CD14-positive monocyte (primary cell): ENCODE measurements around the gene ENOSF1. TPM values are rescaled to one million over a fixed set of nuclear protein-coding genes. Genes with fewer than 3 reads are reported as not detected.

Experiments used
- DNase-seq, 3 donors: peaks; one replicate each; pipeline ENCODE4 v3.0.0-alpha.2; 2011 to 2022
- H2AFZ ChIP-seq: 2 replicates; pipeline ENCODE4 v1.6.0; 2012; ENCODE audit warnings: mild to moderate bottlenecking, low read depth, low read length, inconsistent platforms; ENCODE audit not compliant: insufficient read depth, poor library complexity, severe bottlenecking
- H3K27ac ChIP-seq, 2 donors: 1 replicate in 1 of 2; 2 replicates in 1 of 2; pipeline ENCODE4 v1.5.1; 2012 to 2013; ENCODE audit warnings: low read length in 2 of 2, control low read depth in 1 of 2, inconsistent platforms in 1 of 2, low read depth in 1 of 2, mild to moderate bottlenecking in 1 of 2
- H3K27me3 ChIP-seq, 2 donors: one replicate each; pipeline versions ENCODE4 v1.6.0 to v1.6.1; 2011 to 2013; ENCODE audit warnings: low read length in 2 of 2; ENCODE audit not compliant: control insufficient read depth in 2 of 2, insufficient read depth in 2 of 2
- H3K36me3 ChIP-seq, 2 donors: replicated peaks in 1 of 2; 1 replicate in 1 of 2; 2 replicates in 1 of 2; pipeline versions ENCODE4 v1.5.1 to v1.6.1; 2012 to 2013; ENCODE audit warnings: low read length in 2 of 2, control low read depth in 1 of 2, inconsistent platforms in 1 of 2, mild to moderate bottlenecking in 1 of 2; ENCODE audit not compliant: insufficient read depth in 2 of 2, control insufficient read depth in 1 of 2
- H3K4me1 ChIP-seq, 2 donors: 1 replicate in 1 of 2; 2 replicates in 1 of 2; pipeline versions ENCODE4 v1.5.1 to v1.6.1; 2012 to 2013; ENCODE audit warnings: low read length in 2 of 2, control low read depth in 1 of 2, inconsistent platforms in 1 of 2, mild to moderate bottlenecking in 1 of 2, moderate library complexity in 1 of 2; ENCODE audit not compliant: insufficient read depth in 2 of 2, control insufficient read depth in 1 of 2
- H3K4me2 ChIP-seq: replicated peaks from 2 replicates; pipeline ENCODE3; 2012; ENCODE audit warnings: low read length, moderate library complexity, mild to moderate bottlenecking; ENCODE audit not compliant: poor library complexity, severe bottlenecking; ENCODE audit errors: extremely low read depth
- H3K4me3 ChIP-seq, 3 experiments: fragments of 200-600 bp in 1 of 3; sonication (generic) in 1 of 3; replicated peaks in 1 of 3; 1 replicate in 2 of 3; 2 replicates in 1 of 3; pipeline ENCODE4 v1.5.1; 2011 to 2013; ENCODE audit warnings: low read length in 3 of 3, mild to moderate bottlenecking in 3 of 3, control low read depth in 2 of 3, low read depth in 2 of 3, inconsistent platforms in 1 of 3, moderate library complexity in 1 of 3
- H3K79me2 ChIP-seq: 2 replicates; pipeline ENCODE4 v1.6.0; 2012; ENCODE audit warnings: mild to moderate bottlenecking, control low read depth, inconsistent platforms, low read length, moderate library complexity; ENCODE audit not compliant: insufficient read depth
- H3K9ac ChIP-seq: 2 replicates; pipeline ENCODE4 v1.6.0; 2017; ENCODE audit warnings: low read length, mild to moderate bottlenecking; ENCODE audit not compliant: insufficient read depth, poor library complexity, severe bottlenecking
- H3K9me3 ChIP-seq, 2 donors: replicated peaks in 1 of 2; 1 replicate in 1 of 2; 2 replicates in 1 of 2; pipeline versions ENCODE4 v1.5.1 to v1.6.1; 2012 to 2013; ENCODE audit warnings: low read length in 2 of 2, control low read depth in 1 of 2; ENCODE audit not compliant: control insufficient read depth in 1 of 2, insufficient read depth in 1 of 2
- H4K20me1 ChIP-seq: 2 replicates; pipeline ENCODE4 v1.6.0; 2012; ENCODE audit warnings: mild to moderate bottlenecking, low read length, control low read depth, moderate library complexity; ENCODE audit not compliant: insufficient read depth
- H3K27ac Mint-ChIP-seq, 7 donors: one replicate each; pipeline ENCODE4 v1.8.0; 2020; ENCODE audit warnings: mild to moderate bottlenecking in 7 of 7, mixed read lengths in 7 of 7, moderate library complexity in 6 of 7, inconsistent platforms in 2 of 7
- H3K27me3 Mint-ChIP-seq, 3 donors: one replicate each; pipeline ENCODE4 v1.8.0; 2021 to 2022; ENCODE audit warnings: low read depth in 3 of 3, mild to moderate bottlenecking in 3 of 3, mixed read lengths in 3 of 3, moderate library complexity in 3 of 3, inconsistent platforms in 1 of 3
- H3K36me3 Mint-ChIP-seq, 2 donors: one replicate each; pipeline ENCODE4 v1.8.0; 2020; ENCODE audit warnings: mixed read lengths in 2 of 2, inconsistent platforms in 1 of 2, mild to moderate bottlenecking in 1 of 2
- H3K4me1 Mint-ChIP-seq: one replicate; pipeline ENCODE4 v1.8.0; 2020; ENCODE audit warnings: mild to moderate bottlenecking, mixed read lengths
- H3K4me3 Mint-ChIP-seq, 2 donors: one replicate each; pipeline ENCODE4 v1.8.0; 2020; ENCODE audit warnings: mild to moderate bottlenecking in 2 of 2, mixed read lengths in 2 of 2, moderate library complexity in 1 of 2
- H3K9me3 Mint-ChIP-seq, 7 donors: one replicate each; pipeline ENCODE4 v1.8.0; 2020 to 2022; ENCODE audit warnings: mixed read lengths in 7 of 7, mild to moderate bottlenecking in 6 of 7, moderate library complexity in 6 of 7, inconsistent platforms in 2 of 7
- WGBS: methylation state at CpG from one replicate; pipeline ENCODE4 v1.1.5; 2013; ENCODE audit warnings: missing lambda C conversion rate; ENCODE audit not compliant: insufficient coverage; 5-methylcytosine and 5-hydroxymethylcytosine counted together
- intact Hi-C, 2 donors: fragments of 100-400 bp; cut with micrococcal nuclease; formaldehyde crosslinking; loops; one replicate each; pipeline versions ENCODE4 v1.15.0 to v1.15.1; 2023
- polyA plus RNA-seq, 3 donors: library from polyadenylated mRNA; depleted of rRNA in 1 of 3; unstranded in 2 of 3; stranded (reverse) in 1 of 3; fragments of 300-500 nt in 2 of 3; fragments of >200 nt in 1 of 3; fragmentation: Illumina TruSeq in 2 of 3; gene quantifications; 1 replicate in 2 of 3; 2 replicates in 1 of 3; pipeline ENCODE4 v1.2.3, GENCODE V29; 2012 to 2021
- TF ChIP-seq, protein P1 (sequence below): fragments of 200-600 bp; IDR thresholded peaks from one replicate; pipeline ENCODE4 v1.8.0; 2022; ENCODE audit warnings: antibody characterized with exemption, mild to moderate bottlenecking

ENOSF1 gene
- polyA plus RNA-seq, 3 donors, result 2.2 to 11.6 (median 2.3) TPM

DNA sequence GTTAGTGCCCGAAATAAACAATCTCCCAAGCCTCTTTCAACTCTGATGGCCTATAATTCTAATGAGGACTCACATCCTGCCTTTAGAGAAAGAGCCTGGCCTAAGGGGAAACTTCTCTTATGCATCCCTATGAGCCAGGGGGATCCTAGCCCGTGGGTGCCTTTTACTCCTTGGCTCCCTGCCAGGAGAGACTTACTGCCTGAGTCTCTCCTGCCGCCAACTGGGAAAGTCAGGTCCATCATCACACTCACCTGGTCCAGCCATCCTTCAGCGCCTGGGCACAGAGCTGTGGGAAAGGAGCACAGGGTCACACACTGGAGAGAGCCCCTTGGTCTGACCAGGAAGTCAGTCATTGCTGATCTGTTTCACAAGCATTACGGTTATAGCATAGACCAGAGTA lies 24.1 kb downstream of the ENOSF1 start:
- Histone ChIP-seq H3K9me3 (no peaks in the 10 kb centered on the region), H3K4me3 (no peak overlapping the region), H3K4me1 (no peaks in the 10 kb centered on the region), H3K27me3 (no peaks in the 10 kb centered on the region), H3K9ac (no peak overlapping the region), H3K36me3 (peaks cover 0 to 30% of the 10 kb centered on the region in 2 donors), H3K27ac (no peak overlapping the region), H3K79me2 (no peaks in the 10 kb centered on the region), H4K20me1 (no peaks in the 10 kb centered on the region), H2AFZ (no peak overlapping the region), H3K4me2 (no peak overlapping the region)
- TF ChIP-seq, protein P1, sequence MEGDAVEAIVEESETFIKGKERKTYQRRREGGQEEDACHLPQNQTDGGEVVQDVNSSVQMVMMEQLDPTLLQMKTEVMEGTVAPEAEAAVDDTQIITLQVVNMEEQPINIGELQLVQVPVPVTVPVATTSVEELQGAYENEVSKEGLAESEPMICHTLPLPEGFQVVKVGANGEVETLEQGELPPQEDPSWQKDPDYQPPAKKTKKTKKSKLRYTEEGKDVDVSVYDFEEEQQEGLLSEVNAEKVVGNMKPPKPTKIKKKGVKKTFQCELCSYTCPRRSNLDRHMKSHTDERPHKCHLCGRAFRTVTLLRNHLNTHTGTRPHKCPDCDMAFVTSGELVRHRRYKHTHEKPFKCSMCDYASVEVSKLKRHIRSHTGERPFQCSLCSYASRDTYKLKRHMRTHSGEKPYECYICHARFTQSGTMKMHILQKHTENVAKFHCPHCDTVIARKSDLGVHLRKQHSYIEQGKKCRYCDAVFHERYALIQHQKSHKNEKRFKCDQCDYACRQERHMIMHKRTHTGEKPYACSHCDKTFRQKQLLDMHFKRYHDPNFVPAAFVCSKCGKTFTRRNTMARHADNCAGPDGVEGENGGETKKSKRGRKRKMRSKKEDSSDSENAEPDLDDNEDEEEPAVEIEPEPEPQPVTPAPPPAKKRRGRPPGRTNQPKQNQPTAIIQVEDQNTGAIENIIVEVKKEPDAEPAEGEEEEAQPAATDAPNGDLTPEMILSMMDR, result no peak
- DNase-seq, result no peak
- Mint-ChIP-seq H3K27me3 (peaks cover 0 to 3% (median 0%) of the 10 kb centered on the region in 3 donors), H3K9me3 (no peaks in the 10 kb centered on the region), H3K4me3 (no peak overlapping the region), H3K27ac (peak overlapping the region in 3 of 7 donors; percentile 52 to 74 (median 67)), H3K36me3 (peaks cover 29 to 32% of the 10 kb centered on the region in 2 donors), H3K4me1 (peaks cover 17% of the 10 kb centered on the region)
- 50% methylated on average over 2 of the region's 5 CpGs for WGBS
- intact Hi-C loops, result no loop called here

DNA sequence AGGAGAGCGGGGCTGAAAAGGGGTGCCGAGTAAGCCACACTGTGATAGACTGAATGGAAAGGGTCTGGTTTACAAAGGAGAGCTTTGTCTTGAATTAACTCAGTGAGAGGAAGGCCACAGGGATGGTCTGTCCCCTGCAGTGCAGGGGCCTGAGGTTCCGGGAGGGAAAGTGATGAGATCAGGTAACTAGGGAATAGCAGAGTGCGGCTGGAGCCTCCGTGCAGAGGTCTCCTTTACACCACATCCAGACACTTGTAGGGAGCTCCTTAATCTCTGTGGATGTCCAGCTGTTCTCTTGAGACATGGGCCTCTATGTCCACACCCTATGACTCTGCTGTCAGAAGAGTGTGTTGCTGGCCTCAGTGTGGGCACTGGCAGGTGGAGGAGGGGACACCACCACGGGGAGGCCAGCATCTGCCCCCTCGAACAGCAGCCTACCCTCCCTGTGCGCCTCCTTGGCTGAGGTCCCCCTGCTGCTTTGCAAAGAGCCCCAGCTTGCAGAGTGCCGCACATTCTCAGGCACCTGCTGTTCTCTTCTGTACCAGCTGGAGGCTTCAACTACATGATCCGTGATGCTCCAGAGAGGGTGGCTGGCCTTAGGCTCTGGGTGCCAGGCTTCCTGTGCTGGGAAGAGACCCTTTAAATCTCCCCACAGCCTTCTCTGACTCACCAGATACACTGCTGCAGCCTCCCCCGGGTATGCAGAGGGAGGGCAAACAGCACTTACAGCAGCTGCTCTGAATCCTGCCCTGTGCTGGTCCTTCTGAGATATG lies 25.9 kb downstream of the ENOSF1 start:
- Histone ChIP-seq H3K4me1 (no peaks in the 10 kb centered on the region), H3K27me3 (no peaks in the 10 kb centered on the region), H2AFZ (no peak overlapping the region), H3K36me3 (peaks cover 0 to 24% of the 10 kb centered on the region in 2 donors), H4K20me1 (no peaks in the 10 kb centered on the region), H3K9ac (no peak overlapping the region), H3K79me2 (no peaks in the 10 kb centered on the region), H3K27ac (no peak overlapping the region), H3K9me3 (no peaks in the 10 kb centered on the region), H3K4me2 (no peak overlapping the region), H3K4me3 (no peak overlapping the region)
- Mint-ChIP-seq H3K4me1 (peaks cover 17% of the 10 kb centered on the region), H3K4me3 (no peak overlapping the region), H3K36me3 (peaks cover 21 to 22% of the 10 kb centered on the region in 2 donors), H3K27ac (no peak overlapping the region), H3K27me3 (peaks cover 0 to 3% (median 0%) of the 10 kb centered on the region in 3 donors), H3K9me3 (no peaks in the 10 kb centered on the region)
- DNase-seq, result no peak
- TF ChIP-seq, protein P1, result no peak
- intact Hi-C loops, result no loop called here
- WGBS, result 98% methylated on average over 5 of the region's 11 CpGs
